HG03135 (cell line): Measurements from ENCODE around the gene SSH3.

Experiments used
- ATAC-seq: cut with Tn5 transposase; IDR thresholded peaks from one replicate; pipeline ENCODE4 v1.9.1; 2021; ENCODE audit warnings: mild to moderate bottlenecking, moderate library complexity; ENCODE audit not compliant: unreplicated experiment

SSH3 gene

GRCh38 chr11:67279589-67280340, 23.6 kb upstream of the SSH3 start:
- ATAC-seq, result no peak

- ATAC-seq, result no peak
Observed at GRCh38 chr11:67280341-67280787, 23.0 kb upstream of the SSH3 start.

GRCh38 chr11:67280788-67281551, 22.4 kb upstream of the SSH3 start:
- ATAC-seq, result no peak

- ATAC-seq, result no peak
Observed at GRCh38 chr11:67281552-67282150, 21.7 kb upstream of the SSH3 start.

- ATAC-seq, result no peak
Observed at GRCh38 chr11:67282155-67282875, 21.0 kb upstream of the SSH3 start.

- no peak for ATAC-seq
Observed at GRCh38 chr11:67282876-67283371, 20.4 kb upstream of the SSH3 start.

GRCh38 chr11:67283481-67283963, 19.8 kb upstream of the SSH3 start:
- ATAC-seq, result no peak

GRCh38 chr11:67284811-67285540, 18.4 kb upstream of the SSH3 start:
- ATAC-seq, result no peak

- ATAC-seq, result no peak
Observed at GRCh38 chr11:67285541-67286498, 17.5 kb upstream of the SSH3 start.

- ATAC-seq, result no peak
Observed at GRCh38 chr11:67286621-67287333, 16.6 kb upstream of the SSH3 start.

GRCh38 chr11:67287355-67288197, 15.8 kb upstream of the SSH3 start:
- ATAC-seq, result no peak

GRCh38 chr11:67288198-67288451, 15.2 kb upstream of the SSH3 start:
- no peak for ATAC-seq

- ATAC-seq, result peak; percentile 56
Observed at GRCh38 chr11:67288452-67289225, 14.7 kb upstream of the SSH3 start.

GRCh38 chr11:67289226-67289650, 14.1 kb upstream of the SSH3 start, which contains the start of gene ANKRD13D:
TSS of gene ANKRD13D (plus strand) at chr11:67289303. CDS start at chr11:67289461, 158 bp downstream.
- peak; percentile 32 for ATAC-seq

- no peak for ATAC-seq
Observed at GRCh38 chr11:67289651-67290479, 13.5 kb upstream of the SSH3 start.

GRCh38 chr11:67290801-67291200, 12.5 kb upstream of the SSH3 start:
- no peak for ATAC-seq
